ENCODE results near the gene EXD3. TPM values are rescaled to one million over a fixed set of nuclear protein-coding genes. Genes with fewer than 3 reads are reported as not detected.
"Not testable (repeated sequence)": the region's sequence is repeated elsewhere in the genome, so short reads cannot be mapped to it uniquely, and the experiment has no call there.

The EXD3 gene
- total and polyA plus RNA-seq, 2 of the 13 experiments (the other 11 are each of a cell fraction or from before 2014, with no cell fraction given) = 2.7 to 4.8 TPM

DNA sequence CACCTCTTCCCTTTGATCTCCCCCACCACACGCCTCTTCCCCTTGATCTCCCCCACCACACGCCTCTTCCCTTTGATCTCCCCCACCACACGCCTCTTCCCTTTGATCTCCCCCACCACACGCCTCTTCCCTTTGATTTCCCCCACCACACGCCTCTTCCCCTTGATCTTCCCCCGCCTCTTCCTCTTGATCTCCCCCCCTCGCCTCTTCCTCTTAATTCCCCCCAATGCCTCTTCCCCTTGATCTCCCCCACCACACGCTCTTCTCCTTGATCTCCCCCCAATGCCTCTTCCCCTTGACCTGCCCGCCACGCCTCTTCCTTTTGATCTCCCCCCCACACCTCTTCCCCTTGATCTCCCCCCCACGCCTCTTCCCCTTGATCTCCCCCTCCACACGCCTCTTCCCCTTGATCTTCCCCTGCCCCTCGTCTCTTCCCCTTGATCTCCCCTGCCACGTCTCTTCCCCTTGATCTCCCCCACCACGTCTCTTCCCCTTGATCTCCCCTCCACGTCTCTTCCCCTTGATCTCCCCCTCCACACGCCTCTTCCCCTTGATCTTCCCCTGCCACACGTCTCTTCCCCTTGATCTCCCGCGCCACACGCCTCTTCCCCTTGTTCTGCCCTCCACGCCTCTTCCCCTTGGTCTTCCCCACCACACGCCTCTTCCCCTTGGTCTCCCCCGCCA lies 27.7 kb upstream of the EXD3 start:
- H3K27me3 ChIP-seq (ENCODE audit: control insufficient read depth in 1 of 2, insufficient read depth in 2 of 2, low read length in 2 of 2); H3K27ac ChIP-seq (ENCODE audit: extremely low read length, insufficient read depth, low read length); DNase-seq (ENCODE audit: low spot score); H3K79me2 ChIP-seq (ENCODE audit: insufficient read depth, low read length); in situ Hi-C loops (cut with HindIII; ENCODE audit: extremely low pct_ligation_motif_present, low pct_unique_long_range_greater_than_20kb); H3K9me3 ChIP-seq (ENCODE audit: low read length); FAIRE-seq; BruUV-seq (replicated peaks); CTCF ChIA-PET (ENCODE audit: low intra/inter-chr PET ratio, low total read pairs); H3K4me3 ChIP-seq (replicated peaks in 1 of 3; ENCODE audit: insufficient read depth in 1 of 3, low read depth in 2 of 3, low read length in 3 of 3); H2AFZ ChIP-seq (ENCODE audit: low read length); intact Hi-C loops (cut with micrococcal nuclease; ENCODE audit: unreplicated experiment); H4K20me1 ChIP-seq (ENCODE audit: insufficient read depth, low read length); H3K9ac ChIP-seq (ENCODE audit: insufficient read depth, low read depth, low read length); H3K4me2 ChIP-seq (ENCODE audit: low read depth, low read length); ATAC-seq: not testable (repeated sequence)
- WGBS (ENCODE audit: low lambda C conversion rate) = 90% methylated on average over 24 of the region's 24 CpGs
- H3K36me3 ChIP-seq (replicated peaks in 1 of 2; ENCODE audit: control insufficient read depth in 1 of 2, insufficient read depth in 2 of 2, low read length in 2 of 2) = peaks cover 8 to 32% of the 10 kb centered on the region in 2 experiments
- TF ChIP-seq TCF7L2 (IDR thresholded peaks at IDR 0.05; ENCODE audit: low read depth, low read length) (peak; percentile 72; the same call in 1 of the 2 replicates), NR2F2 (IDR thresholded peaks at IDR 0.05; ENCODE audit: borderline replicate concordance, low read depth) (peak; percentile 25; the same call in 1 of the 2 replicates), ZNF746 (CRISPR knock-in tag; IDR thresholded peaks at IDR 0.05) (peak; percentile 69; the same call in 1 of the 2 replicates), TCF7 (IDR thresholded peaks at IDR 0.05; ENCODE audit: low read depth) (peak; percentile 91)
- H3K4me1 ChIP-seq (ENCODE audit: insufficient read depth, low read length) = peaks cover 45% of the 10 kb centered on the region
- POLR2A ChIA-PET = interaction anchor here (1.8 kb wide), 1 partner anchor 9 kb away, joined by 4 read pairs; the partner anchor contains the start of gene NSMF

DNA sequence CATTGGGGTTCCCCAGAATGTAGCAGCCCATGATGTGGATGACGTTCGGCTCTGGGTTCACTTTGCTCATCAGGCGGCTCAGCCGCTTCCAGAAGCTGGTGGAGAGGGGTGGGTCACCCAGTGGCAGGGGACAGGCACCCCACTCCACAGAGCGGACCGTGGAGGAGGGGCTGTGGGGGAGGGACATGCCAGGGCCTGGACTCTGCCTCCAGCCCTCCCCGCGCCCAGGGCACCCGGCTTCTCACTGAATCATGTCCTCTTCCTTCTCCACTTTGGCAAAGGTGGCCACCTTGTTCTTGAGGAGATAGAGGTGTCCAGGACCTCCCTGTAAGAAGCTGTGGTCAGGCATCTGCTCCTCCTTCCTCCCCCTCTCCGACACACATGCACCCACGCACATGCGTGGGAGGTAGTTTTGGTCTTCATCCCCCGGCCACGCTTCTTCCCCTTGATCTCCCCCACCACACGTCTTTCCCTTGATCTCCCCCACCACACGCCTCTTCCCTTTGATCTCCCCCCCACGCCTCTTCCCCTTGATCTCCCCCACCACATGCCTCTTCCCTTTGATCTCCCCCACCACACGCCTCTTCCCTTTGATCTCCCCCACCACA lies 27.1 kb upstream of the EXD3 start:
- no TSS peak for BruUV-seq (replicated peaks)
- POLR2A ChIA-PET = interaction anchor here (0.6 to 1.8 kb wide), 3 partner anchors 9 to 198 kb away, joined by 3 to 5 read pairs (median 4); partner anchors contain the start of genes EXD3, NOXA1 and NSMF
- TF ChIP-seq, protein P1, sequence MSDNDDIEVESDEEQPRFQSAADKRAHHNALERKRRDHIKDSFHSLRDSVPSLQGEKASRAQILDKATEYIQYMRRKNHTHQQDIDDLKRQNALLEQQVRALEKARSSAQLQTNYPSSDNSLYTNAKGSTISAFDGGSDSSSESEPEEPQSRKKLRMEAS (IDR thresholded peaks at IDR 0.05) = peak; percentile 22; the same call in 1 of the 2 replicates
- TF ChIP-seq MAZ (IDR thresholded peaks at IDR 0.05; ENCODE audit: borderline replicate concordance, low read depth, low read length) = no peak
- TF ChIP-seq MAZ (CRISPR knock-in tag; IDR thresholded peaks at IDR 0.05; ENCODE audit: low read depth) = no peak
- TF ChIP-seq ZNF746 (CRISPR knock-in tag; IDR thresholded peaks at IDR 0.05) = peak; percentile 95
- TF ChIP-seq TBP (CRISPR knock-in tag; IDR thresholded peaks at IDR 0.05) = no peak
- TF ChIP-seq, protein P2, sequence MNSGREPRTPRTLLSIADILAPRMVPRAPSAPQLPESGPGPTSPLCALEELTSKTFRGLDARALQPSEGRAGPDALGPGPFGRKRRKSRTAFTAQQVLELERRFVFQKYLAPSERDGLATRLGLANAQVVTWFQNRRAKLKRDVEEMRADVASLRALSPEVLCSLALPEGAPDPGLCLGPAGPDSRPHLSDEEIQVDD (CRISPR knock-in tag; IDR thresholded peaks at IDR 0.05; ENCODE audit: borderline replicate concordance) = no peak
- TF ChIP-seq, protein P3, sequence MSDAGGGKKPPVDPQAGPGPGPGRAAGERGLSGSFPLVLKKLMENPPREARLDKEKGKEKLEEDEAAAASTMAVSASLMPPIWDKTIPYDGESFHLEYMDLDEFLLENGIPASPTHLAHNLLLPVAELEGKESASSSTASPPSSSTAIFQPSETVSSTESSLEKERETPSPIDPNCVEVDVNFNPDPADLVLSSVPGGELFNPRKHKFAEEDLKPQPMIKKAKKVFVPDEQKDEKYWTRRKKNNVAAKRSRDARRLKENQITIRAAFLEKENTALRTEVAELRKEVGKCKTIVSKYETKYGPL (CRISPR knock-in tag; IDR thresholded peaks at IDR 0.05) = no peak
- TF ChIP-seq ZFP41 (CRISPR knock-in tag; IDR thresholded peaks at IDR 0.05; ENCODE audit: borderline replicate concordance) = no peak
- no peak for TF ChIP-seq ZNF704 (CRISPR knock-in tag; IDR thresholded peaks at IDR 0.05; ENCODE audit: borderline replicate concordance)
- TF ChIP-seq BHLHE40 (IDR thresholded peaks at IDR 0.05; ENCODE audit: low read length) = 0 out of 2 replicates have a peak, but pooled peaks have one; percentile 35
- no peak for TF ChIP-seq AGO1 (IDR thresholded peaks at IDR 0.05; ENCODE audit: low read depth, low read length, poor library complexity, severe bottlenecking)

More for the DNA sequence above, 27.1 kb upstream of the EXD3 start:
- in situ Hi-C loops (cut with HindIII; ENCODE audit: extremely low pct_ligation_motif_present, low pct_unique_long_range_greater_than_20kb) = no loop called here
- intact Hi-C loops (cut with micrococcal nuclease; ENCODE audit: unreplicated experiment) = loop anchor here (5.0 kb wide), 1 partner anchor 163 kb away; no protein-coding TSS in a partner anchor
- Histone ChIP-seq H2AFZ (ENCODE audit: low read length) (no peak overlapping the region), H3K9me3 (ENCODE audit: low read length) (no peaks in the 10 kb centered on the region), H3K36me3 (replicated peaks in 1 of 2; ENCODE audit: control insufficient read depth in 1 of 2, insufficient read depth in 2 of 2, low read length in 2 of 2) (peaks cover 8 to 29% of the 10 kb centered on the region in 2 experiments), H3K4me3 (replicated peaks in 1 of 3; ENCODE audit: insufficient read depth in 1 of 3, low read depth in 2 of 3, low read length in 3 of 3) (no peak overlapping the region), H3K4me2 (ENCODE audit: low read depth, low read length) (no peak overlapping the region), H3K9ac (ENCODE audit: insufficient read depth, low read depth, low read length) (no peak overlapping the region), H3K27me3 (ENCODE audit: control insufficient read depth in 1 of 2, insufficient read depth in 2 of 2, low read length in 2 of 2) (no peaks in the 10 kb centered on the region), H3K4me1 (ENCODE audit: insufficient read depth, low read length) (peaks cover 45% of the 10 kb centered on the region), H3K27ac (ENCODE audit: extremely low read length, insufficient read depth, low read length) (peak overlapping the region; percentile 46), H3K79me2 (ENCODE audit: insufficient read depth, low read length) (peaks cover 2% of the 10 kb centered on the region), H4K20me1 (ENCODE audit: insufficient read depth, low read length) (peaks cover 7% of the 10 kb centered on the region; the same call in 1 of the 2 replicates)
- no peak for FAIRE-seq
- CTCF ChIA-PET (ENCODE audit: low intra/inter-chr PET ratio, low total read pairs) = no interaction called here
- 90% methylated on average over 18 of the region's 18 CpGs for WGBS (ENCODE audit: low lambda C conversion rate)
- no peak for ATAC-seq
- no peak for DNase-seq (ENCODE audit: low spot score)
